ENCODE measurements around the gene PACSIN1.

- TF ChIP-seq CTCF (IDR thresholded peaks at IDR 0.05): no peak
- no peak for TF ChIP-seq POLR2A (IDR thresholded peaks at IDR 0.05)
These were observed 49.0 kb upstream of the PACSIN1 start for GRCh38 chr6:34416877-34417371.
